ENCODE data around the gene SLC2A9. TPM values are rescaled to one million over a fixed set of nuclear protein-coding genes. Genes with fewer than 3 reads are reported as not detected.

Gene SLC2A9
- total and polyA plus RNA-seq, 2 of the 8 experiments (the other 6 are each of a cell fraction or from before 2014, with no cell fraction given) = 0.20 to 0.26 TPM

GRCh38 chr4:9877123-9877522, 144.2 kb downstream of the SLC2A9 start:
- Histone ChIP-seq H3K27me3 (replicated peaks in 1 of 4; ENCODE audit: control insufficient read depth in 3 of 4, extremely low read depth in 1 of 4, insufficient read depth in 3 of 4, low read length in 3 of 4) (no peaks in the 10 kb centered on the region), H3K23ac (ENCODE audit: insufficient read length) (no peak overlapping the region), H2BK12ac (ENCODE audit: low read depth, low read length) (no peak overlapping the region), H2BK20ac (ENCODE audit: low read length) (no peak overlapping the region), H3K18ac (ENCODE audit: extremely low read depth, low read length) (no peak overlapping the region), H3K4ac (replicated peaks; ENCODE audit: insufficient read length, low read depth, low read length) (no peak overlapping the region), H3K36me3 (ENCODE audit: control insufficient read depth in 2 of 4, insufficient read depth in 4 of 4, low read length in 3 of 4) (no peaks in the 10 kb centered on the region), H4K20me1 (replicated peaks in 1 of 2; ENCODE audit: control insufficient read depth in 1 of 2, insufficient read depth in 2 of 2, low read length in 2 of 2) (no peaks in the 10 kb centered on the region), H2BK120ac (replicated peaks; ENCODE audit: low read depth, low read length) (no peak overlapping the region), H3K9ac (replicated peaks in 1 of 4; ENCODE audit: extremely low read depth in 1 of 4, low read depth in 3 of 4, low read length in 3 of 4) (no peak overlapping the region), H3K4me2 (ENCODE audit: insufficient read depth in 1 of 2, low read depth in 2 of 2, low read length in 2 of 2) (no peak overlapping the region), H3K79me1 (ENCODE audit: low read depth, low read length) (no peaks in the 10 kb centered on the region), H3K4me3 (ENCODE audit: extremely low read depth in 1 of 4, insufficient read depth in 2 of 4, low read depth in 3 of 4, low read length in 4 of 4) (no peak overlapping the region), H3K56ac (replicated peaks; ENCODE audit: insufficient read length, low read depth, low read length) (no peak overlapping the region), H4K8ac (ENCODE audit: extremely low read depth, insufficient read depth, low read length) (no peak overlapping the region), H3K14ac (ENCODE audit: insufficient read length) (no peak overlapping the region), H2BK5ac (ENCODE audit: low read depth, low read length) (no peak overlapping the region), H4K5ac (ENCODE audit: insufficient read length, low read depth, low read length) (no peak overlapping the region), H2BK15ac (ENCODE audit: low read length) (no peak overlapping the region), H4K91ac (replicated peaks; ENCODE audit: insufficient read length, low read length) (no peak overlapping the region), H2AFZ (ENCODE audit: low read length) (no peak overlapping the region), H3K4me1 (replicated peaks in 1 of 4; ENCODE audit: control insufficient read depth in 3 of 4, insufficient read depth in 4 of 4, low read length in 3 of 4) (peaks cover 4 to 11% (median 6%) of the 10 kb centered on the region in 4 experiments; a peak in 5 of 7 replicates), H3K23me2 (ENCODE audit: low read depth, low read length) (no peaks in the 10 kb centered on the region), H3K79me2 (ENCODE audit: control insufficient read depth in 1 of 2, insufficient read depth in 2 of 2, low read length in 2 of 2) (no peaks in the 10 kb centered on the region), H2AK5ac (ENCODE audit: low read depth, low read length) (no peak overlapping the region), H3K9me3 (ENCODE audit: insufficient read depth in 2 of 2, low read depth in 1 of 2, low read length in 1 of 2) (no peaks in the 10 kb centered on the region), H3K27ac (ENCODE audit: low read depth, low read length) (no peak overlapping the region)
- WGBS, 2 experiments (ENCODE audit: extremely low coverage in 1 of 2, insufficient coverage in 1 of 2, insufficient read length in 1 of 2, insufficient replicate concordance in 2 of 2, low coverage in 1 of 2, low lambda C conversion rate in 2 of 2, missing lambda C conversion rate in 1 of 2) = 78% methylated on average over 3 of the region's 3 CpGs; no CpG with 5 or more reads in 1 of the 2 experiments
- POLR2A ChIA-PET (ENCODE audit: partially characterized antibody) = no interaction called here
- CTCF ChIA-PET (ENCODE audit: partially characterized antibody) = interaction anchor here (0.7 to 2.5 kb wide), 9 partner anchors 8 to 76 kb away, joined by 3 to 10 read pairs (median 4); no protein-coding TSS in a partner anchor
- DNase-seq (ENCODE audit: low read depth in 1 of 2, low spot score in 2 of 2) = no peak
- peak; percentile 36 to 51 for TF ChIP-seq RAD21 (IDR thresholded peaks at IDR 0.05 in 1 of 2, conservative IDR thresholded peaks at IDR 0.05 in 1 of 2; ENCODE audit: low read depth in 2 of 2, low read length in 2 of 2)
- no peak for TF ChIP-seq FOSL1 (IDR thresholded peaks at IDR 0.05; ENCODE audit: insufficient read depth, low read depth, low read length)
- no peak for TF ChIP-seq RBBP5 (IDR thresholded peaks at IDR 0.05; ENCODE audit: borderline replicate concordance, low read depth, low read length)
- TF ChIP-seq CBX5 (IDR thresholded peaks at IDR 0.05; ENCODE audit: low read depth, low read length) = no peak
- peak; percentile 45 to 54 (median 50) for TF ChIP-seq CTCF (IDR thresholded peaks at IDR 0.05; ENCODE audit: control extremely low read depth in 1 of 3, insufficient read depth in 1 of 3, low read depth in 1 of 3, low read length in 3 of 3)
- TF ChIP-seq RFX5 (IDR thresholded peaks at IDR 0.05; ENCODE audit: borderline replicate concordance, low read depth, low read length) = no peak
- FAIRE-seq = no peak
